ENCODE measurements around the gene SLC39A11. TPM values are rescaled to one million over a fixed set of nuclear protein-coding genes. Genes with fewer than 3 reads are reported as not detected.
A peak's percentile ranks its signal among the peaks of the same experiment; 100 is the strongest.

SLC39A11 gene
- total RNA-seq, 1 donor from 2014 or later: 14.2 TPM

DNA sequence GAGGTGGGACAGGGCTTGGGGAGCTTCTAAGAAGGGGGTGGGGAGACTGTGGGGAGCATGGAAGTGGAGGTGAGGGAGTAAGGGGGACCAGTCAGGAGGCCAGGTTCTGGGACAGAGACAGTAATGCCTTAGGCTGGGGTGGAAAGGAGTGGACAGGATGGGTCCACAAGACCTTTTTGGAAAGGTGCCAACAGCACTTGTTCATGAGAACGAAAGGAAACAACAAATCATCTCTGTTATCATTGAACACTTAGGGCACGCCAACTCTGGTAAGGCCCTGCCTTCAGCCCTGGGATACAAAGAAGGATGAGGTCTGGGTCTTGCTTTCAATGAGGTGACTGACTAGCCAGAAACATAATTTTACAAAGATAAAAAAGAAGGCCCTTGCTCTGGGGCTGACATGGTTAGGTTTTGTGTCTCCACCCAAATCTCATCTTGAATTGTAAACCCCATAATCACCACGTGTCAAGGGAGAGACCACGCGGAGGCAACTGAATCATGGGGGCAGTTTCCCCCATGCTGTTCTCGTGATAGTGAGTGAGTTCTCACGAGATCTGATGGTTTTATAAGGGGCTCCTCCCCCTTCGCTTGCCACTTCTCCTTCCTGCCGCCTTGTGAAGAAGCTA, 113.8 kb downstream of the SLC39A11 start:
- no peak for DNase-seq (ENCODE audit: low read depth, low spot score)

DNA sequence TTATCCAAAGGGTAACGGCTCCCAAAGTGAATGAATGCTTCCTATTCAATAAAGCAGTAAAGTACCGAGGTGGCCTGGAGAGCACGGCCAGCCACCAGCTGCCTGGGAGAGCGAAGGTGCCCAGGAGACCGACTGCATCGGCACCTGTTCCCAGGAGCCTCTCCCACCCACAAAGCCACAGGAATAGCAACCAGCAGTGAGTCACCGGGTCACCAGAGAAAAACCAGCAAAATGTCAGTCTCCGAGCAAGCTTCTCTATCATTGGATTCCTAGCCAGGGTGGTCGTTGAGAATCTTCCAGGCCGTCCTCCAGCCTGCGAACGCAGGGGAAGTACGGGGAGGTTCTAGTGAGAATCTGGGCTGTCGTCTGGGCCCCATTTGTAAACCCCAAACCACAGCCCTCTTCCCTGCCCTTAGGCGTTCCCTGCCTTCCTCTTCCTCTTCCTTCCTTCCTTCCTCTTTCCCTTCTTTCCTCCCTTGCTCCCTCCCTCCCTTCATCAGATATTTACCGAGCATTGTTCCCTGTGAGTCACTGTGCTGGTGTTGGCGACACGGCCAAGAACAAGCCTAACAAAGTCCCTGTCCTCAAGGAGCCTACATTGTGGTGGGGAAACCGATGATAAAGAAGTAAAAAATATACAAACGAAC, 114.6 kb downstream of the SLC39A11 start:
- DNase-seq (ENCODE audit: low read depth, low spot score): no peak

DNA sequence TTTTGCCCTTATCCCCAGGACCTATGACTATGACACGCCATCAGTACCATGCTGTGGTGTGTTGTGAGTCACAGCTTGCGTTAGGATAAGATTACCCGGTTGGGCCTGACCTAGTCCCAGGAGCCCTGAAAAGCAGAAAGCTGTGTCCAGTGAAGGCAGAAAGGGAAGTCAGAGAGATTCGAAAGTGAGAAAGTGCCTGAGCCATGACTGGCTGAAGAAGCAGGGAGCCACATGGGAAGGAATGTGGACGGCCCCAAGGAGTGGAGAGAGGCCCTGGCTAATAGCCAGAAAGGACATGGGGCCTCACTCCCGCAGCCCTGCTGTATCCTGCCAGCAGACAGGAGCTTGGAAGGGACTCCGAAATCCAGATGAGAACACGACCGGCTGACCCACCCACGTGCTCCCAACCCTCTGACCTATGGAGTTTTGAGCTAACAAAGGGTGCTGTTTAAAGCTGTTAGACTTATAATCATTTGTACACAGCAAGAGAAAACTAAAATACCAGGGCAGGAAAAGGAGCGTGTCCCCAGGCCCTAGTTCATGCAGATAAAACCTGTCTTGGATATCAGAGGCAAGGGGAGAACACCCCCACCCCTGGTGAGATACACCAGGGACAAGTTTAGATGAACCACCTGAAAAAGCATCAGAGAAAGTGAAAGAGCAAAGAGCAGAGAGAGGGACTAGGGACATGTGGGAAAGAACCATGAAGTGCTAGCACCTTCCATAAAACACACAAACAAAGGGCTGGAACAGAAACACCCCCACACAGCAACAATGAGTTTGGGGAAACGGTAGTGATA, 115.3 kb downstream of the SLC39A11 start:
- DNase-seq (ENCODE audit: low read depth, low spot score): peak; percentile 40

DNA sequence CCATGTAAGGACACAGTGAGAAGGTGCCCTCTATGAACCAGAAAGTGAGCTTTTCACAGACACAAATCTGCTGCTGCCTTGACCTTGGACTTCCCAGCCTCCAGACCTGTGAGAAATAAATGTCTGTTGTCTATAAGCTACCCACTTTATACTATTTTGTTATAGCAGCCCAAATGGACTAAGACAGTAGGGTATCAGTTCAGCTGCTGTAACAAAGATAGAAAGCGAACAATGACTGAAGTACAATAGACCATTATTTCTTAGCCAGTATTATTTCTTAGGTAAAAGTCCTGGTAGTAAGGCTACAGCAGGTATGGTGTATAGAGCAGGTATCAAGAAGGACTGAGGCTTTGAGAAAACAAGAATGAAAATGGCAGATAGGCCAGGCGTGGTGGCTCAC, 117.0 kb downstream of the SLC39A11 start:
- DNase-seq (ENCODE audit: low read depth, low spot score): no peak

DNA sequence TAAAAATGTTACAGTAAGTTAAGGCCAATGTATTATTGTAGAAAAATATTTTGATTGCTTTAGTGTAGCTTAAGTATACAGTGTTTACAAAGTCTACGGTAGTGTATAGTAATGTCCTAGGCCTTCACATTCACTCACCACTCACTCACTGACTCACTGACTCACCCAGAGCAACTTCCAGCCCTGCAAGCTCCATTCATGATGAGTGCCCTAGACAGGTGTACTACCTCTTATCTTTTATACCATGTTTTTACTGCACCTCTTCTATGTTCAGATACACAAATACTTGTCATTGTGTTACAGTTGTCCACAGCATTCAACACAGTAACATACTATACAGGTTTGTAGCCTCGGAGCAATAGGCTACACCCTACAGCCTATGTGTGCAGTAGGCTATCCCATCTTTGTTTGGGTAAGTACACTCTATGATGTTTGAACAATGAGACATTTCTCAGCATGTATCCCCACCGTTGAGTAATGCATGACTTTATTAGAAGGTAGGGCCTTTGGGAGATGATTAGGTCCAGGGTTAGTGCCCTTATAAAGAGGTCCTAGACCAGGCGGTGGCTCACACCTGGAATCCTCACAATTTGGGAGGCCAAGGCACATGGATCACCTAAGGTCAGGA, 117.8 kb downstream of the SLC39A11 start:
- DNase-seq (ENCODE audit: low read depth, low spot score): no peak

DNA sequence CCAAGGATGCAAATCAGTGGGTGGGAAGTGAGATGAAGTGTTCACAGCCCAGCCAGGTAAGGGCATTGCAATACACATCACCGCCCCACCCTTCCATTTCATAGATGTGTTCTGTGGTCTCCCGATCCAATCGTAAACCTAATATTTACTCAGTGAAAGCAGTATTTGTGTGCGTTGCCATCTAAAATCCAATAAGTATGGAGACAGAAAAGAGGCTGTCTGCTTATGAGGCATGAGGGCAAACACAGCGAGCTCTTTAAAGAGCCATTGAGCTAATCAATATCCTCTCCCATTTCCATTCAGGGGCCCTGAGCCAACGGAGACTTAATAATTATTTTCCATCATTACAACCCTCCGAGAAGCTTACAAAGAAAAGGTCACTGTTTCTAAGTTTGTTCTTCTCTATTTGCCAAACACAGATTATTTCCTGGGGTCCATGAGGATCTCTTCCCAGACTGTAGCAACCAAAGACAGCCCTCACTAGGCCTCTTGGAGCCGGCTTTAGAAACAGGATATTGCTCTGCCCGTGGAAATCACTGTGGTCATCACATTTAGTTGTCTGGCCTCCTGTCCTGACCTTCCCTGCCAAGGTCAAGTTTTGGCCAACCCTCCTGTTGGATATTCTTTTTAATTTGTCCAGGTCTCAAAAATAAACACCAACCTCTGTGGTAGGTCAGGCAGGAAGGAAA, 120.1 kb downstream of the SLC39A11 start:
- no peak for DNase-seq (ENCODE audit: low read depth, low spot score)

DNA sequence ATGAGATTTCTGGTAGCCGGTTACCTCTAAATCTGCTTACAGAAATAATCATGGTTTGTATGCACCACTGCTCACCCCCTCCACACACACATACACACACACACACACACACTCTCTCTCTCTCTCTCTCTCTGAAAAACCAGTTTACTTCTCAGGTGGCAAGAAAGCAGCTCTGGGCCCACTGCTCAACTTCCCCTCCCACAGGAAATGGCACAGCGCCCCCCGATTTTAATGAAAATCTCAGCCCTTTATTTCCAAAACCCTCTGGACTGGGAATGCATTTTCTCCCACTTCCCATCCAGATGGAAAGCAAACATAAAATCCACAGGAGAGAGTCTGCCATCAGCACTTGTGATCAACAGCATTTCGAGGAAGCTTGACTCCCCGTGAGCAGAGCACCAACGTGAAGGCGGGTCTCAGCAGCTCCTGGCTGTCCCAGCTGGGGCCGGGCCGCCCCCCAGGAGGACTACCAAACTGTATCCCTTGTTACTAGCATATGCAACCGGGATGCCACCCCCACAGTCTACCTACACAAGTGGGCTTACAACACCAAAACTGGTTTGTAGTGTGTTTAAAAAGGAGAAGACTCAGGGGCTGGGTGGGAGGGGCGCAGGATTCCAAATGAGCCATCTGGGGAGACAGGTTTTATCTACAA, 121.1 kb downstream of the SLC39A11 start:
- DNase-seq (ENCODE audit: low read depth, low spot score): no peak

DNA sequence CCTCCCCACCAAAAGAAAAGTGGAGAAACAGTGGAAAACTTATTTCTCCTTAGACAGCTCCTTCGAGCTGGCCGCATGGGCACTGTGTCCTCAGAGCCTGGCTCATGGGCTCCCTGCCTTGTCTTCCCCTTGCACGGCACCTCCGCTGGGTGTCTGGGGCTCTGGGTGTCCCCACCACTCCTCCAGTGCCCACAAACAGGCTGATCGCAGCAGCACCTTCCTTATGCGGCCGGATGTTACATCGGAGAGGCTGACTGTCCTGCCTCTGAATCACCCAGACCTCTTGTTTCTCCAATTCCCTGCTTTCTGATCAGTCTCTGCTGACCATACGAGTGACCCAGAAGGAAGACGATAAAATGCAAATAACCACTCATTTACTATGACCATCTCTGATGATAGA, 121.7 kb downstream of the SLC39A11 start:
- DNase-seq (ENCODE audit: low read depth, low spot score): no peak

DNA sequence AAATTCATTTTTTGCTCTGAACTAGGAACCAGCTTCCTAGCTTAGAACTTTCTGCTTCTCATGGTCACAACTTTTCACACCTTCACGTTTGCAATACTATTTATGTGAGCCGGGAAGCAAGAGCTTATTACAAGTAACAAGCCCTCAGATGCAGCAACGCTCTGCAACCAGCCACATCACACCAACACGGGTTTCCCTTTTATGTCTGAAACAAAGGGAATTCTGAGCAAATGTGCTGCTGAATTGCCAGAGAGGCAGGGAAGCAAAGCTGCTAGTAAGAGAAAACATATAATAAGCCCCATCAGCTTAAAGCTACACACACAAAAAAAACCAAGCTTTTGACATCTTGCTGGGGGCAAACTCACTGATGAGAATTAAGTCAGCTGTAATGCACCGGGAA, 122.2 kb downstream of the SLC39A11 start:
- DNase-seq (ENCODE audit: low read depth, low spot score): no peak

DNA sequence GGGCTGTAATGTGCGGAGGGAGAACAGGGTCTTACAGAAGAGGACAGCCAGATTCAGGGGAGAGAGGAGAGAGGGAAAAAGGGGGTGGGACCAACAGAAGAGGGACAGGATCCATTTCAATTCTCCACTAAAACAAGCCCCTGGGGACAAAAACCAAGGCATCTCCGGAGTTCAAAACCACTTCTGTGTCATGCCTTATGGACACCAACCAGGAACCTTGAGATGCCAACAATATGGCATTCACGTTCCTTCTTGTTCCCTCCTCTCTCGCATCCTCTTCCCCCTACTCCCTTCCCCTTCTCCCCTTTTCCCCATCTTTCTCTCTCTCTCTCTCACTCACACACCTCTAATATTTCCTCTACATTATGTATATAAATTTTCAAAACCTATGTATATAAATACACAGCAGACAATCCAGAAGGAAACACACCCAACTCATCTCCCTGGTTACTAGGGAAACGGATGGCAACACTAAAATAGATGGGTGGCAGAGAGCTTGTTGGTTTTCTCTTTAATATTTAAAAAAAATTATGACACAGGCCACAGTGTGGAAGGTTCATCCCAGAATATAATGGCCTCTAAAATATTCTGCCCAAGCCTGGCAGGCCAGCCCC, 123.1 kb downstream of the SLC39A11 start:
- no peak for DNase-seq (ENCODE audit: low read depth, low spot score)

DNA sequence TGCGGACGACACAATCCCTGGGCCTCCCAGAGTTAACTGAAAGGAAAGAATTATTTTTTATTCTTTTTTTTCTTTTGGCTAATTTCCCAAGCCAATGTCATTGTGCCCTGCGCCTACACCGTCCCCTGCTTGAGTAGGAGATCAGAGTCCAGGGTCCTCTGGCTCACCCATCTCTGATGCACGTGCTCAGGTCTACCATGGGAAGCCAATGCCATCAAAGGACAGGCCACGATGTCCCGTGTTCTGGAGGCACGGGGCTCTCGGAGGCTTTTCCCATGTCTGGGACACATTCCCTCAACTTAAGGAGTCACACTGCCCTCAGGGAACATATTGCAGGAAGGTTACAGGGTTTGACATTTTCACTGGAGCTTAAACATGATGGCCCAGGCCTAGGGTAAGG, 123.7 kb downstream of the SLC39A11 start:
- DNase-seq (ENCODE audit: low read depth, low spot score): no peak

DNA sequence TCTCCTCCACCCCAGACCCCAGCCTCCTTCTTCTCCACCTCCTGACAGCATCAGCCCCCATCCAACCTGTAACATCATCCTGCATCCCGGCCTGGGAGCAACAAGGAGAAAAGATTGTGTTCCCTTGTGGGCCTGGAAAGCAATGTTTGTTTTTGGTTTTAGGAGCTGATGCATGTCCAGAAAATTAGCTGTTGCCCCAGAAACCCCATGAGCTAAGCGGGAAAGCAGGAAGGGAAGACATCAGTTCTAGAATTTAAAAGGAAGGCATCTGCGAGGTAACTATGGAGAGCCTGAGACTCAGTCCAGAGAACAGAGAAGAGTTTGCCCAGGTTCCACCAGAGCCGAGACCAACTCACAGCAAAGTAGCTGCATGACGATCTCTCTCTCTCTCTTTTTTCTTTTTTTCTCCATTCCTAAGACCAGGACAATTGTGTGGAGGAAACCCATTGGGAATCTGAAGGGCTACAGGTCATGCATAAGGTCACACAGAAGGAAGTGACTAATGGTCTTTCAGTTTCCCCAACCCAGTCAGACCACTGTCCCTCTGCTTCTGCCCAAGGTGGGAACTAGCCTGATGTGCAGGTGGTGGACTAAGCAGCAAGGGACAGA, 124.4 kb downstream of the SLC39A11 start:
- no peak for DNase-seq (ENCODE audit: low read depth, low spot score)

DNA sequence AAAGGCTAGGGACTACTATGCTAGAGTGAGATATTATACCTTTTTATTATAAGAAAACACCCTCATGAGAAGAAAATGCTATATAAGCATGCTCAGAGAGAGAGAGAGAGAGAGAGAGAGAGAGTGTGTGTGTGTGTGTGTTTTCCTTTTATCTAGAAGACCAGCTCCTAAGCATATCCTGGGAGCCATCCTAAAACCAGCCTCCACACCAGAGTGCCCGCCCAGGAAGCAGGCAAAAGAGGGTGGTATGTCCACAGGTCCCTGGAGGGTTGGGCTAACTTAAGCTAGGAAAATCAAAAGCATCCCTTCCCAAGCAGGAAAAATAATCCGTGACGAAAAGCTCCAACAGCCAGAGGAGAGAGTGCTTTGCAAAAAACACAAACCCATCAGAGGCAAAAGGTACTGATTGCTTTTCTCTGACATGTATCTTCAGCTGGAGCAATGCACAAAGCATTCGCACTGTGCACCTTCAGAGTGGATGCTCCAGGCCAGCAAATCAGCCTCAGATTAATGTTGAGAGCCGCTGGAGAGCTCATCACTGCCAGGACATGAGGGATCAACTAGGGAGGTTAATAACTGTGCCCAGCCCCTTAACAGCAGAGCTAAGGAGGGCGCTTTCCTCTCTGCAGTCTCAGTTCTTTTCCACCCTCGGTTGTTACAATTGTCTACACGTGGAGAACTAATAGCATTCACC, 125.1 kb downstream of the SLC39A11 start:
- no peak for DNase-seq (ENCODE audit: low read depth, low spot score)

DNA sequence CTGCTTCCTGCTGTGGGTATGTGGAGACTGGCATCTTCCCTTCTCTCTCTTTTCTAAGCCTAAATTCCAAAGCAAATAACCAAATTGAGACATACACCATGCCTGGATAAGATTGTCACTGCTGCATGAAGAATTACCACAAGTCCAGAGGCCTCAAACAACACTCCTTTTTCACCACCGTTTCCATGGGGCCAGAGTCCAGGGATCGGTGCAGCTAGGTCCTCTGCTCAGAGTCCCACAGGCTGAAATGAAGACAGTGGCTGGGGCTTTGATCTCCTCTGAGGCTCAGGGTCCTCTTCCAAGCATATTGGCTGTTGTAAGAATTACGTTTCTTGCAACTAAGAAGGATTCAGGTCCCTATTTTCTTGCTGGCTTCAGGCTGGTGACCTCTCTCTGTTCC, 130.4 kb downstream of the SLC39A11 start:
- no peak for DNase-seq (ENCODE audit: low read depth, low spot score)

DNA sequence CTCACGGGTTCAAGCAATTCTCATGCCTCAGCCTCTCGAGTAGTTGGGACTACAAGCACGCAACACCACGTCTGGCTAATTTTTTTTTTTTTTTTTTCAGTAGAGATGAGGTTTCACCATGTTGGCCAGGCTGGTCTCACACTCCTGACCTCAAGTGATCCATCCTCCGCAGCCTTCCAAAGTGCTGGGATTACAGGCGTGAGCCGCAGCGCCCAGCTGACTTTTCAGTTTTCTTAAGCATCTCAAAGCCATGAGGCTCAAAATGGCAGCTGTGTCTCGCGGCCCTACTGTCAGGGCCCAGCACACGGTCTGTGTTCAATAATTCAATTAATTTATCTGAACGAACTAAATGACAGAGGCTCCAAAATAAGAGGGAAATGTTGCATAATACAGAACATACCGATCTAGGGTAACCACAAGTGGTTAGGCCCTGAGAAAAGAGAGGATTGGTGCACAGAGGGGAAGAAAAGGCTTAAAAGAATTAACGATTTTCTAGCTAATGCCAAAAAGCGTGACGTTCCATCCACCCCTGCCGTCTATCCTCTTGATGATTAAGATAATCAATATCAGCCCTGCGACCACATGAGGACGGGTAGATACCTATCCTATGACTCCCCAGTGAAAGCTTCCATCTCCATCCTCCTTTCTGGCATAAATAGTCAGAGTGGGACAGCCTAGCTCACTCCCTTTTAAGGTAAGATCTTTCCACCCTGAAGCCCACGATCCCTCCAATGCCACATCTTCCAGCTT, 136.9 kb downstream of the SLC39A11 start:
- no peak for DNase-seq (ENCODE audit: low read depth, low spot score)

DNA sequence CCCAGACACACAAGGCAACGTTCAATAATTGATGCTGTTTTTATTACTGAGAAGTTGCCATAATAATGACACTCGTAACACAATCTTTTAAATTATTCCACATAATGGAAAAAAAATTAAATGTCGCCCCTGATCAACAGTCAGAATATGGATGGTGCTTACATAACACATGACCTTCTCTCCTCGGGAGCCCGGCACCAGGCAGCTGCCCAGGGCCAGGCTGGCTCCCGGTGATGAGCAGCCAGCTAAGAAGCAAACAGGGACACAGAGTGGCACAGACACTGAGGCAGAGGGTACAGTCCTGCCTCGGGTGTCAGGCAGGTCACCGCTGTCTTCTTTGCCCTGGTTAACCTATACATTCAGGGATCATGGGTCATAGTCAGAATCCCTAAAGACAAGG, 137.9 kb downstream of the SLC39A11 start:
- DNase-seq (ENCODE audit: low read depth, low spot score): no peak

DNA sequence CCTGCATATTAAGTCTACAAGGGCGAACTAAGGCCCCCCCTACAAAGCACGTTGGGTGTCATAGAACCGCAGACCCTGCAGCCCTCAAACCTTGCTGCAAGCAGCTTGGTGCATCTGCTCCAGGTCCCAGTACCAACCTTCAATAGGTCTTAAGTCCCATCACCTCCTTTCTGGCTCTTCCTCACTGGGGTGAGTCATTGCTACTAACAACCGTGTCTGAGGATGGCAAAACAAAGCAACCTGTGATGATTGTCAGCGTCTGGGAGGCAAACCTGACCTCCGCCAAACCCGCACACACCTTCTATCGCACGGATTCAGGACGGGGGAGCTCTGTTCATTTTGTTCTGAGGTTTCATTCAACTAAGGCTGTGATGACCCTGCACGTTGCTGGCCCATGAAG, 138.9 kb downstream of the SLC39A11 start:
- DNase-seq (ENCODE audit: low read depth, low spot score): no peak

DNA sequence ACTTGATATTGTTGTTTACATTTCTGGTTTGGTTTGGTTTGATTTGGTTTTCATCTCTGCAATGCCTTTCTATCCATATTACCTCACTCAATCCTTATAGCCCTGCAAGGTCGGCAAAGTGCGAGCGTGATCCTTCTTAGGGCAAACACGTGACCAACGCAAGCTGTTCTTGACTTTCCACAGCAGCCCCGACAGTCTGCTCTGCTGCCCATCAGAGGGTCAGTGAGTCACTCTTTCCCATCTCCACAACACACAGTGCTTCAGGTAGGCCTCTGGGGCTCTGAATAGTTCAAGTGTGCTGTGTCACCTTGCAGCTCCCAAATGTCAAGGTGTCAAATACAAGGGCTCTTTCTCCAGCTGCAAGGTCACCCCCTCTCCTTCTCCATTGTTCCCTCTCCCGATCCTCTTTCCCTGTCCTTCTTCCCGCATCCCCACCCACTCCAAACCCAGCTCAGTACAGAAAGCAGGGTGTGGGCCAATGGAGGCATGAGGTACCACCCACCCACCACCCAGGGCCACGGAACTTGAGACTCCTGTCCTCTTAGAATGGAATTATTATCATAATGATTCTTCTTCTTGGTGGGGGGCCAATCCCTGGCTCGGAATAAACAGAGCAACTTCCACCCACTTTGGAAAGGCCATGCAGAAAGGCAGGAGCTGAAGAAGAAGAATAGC, 139.7 kb downstream of the SLC39A11 start:
- no peak for DNase-seq (ENCODE audit: low read depth, low spot score)

All from pulmonary artery endothelial cell (primary cell).